HG03095 (cell line): ENCODE results near the gene PSD4.
A peak's percentile ranks its signal among the peaks of the same experiment; 100 is the strongest.

Experiments
- ATAC-seq: cut with Tn5 transposase; IDR thresholded peaks from one replicate; pipeline ENCODE4 v1.9.1; 2021; ENCODE audit warnings: moderate library complexity; ENCODE audit not compliant: unreplicated experiment

Gene PSD4

DNA sequence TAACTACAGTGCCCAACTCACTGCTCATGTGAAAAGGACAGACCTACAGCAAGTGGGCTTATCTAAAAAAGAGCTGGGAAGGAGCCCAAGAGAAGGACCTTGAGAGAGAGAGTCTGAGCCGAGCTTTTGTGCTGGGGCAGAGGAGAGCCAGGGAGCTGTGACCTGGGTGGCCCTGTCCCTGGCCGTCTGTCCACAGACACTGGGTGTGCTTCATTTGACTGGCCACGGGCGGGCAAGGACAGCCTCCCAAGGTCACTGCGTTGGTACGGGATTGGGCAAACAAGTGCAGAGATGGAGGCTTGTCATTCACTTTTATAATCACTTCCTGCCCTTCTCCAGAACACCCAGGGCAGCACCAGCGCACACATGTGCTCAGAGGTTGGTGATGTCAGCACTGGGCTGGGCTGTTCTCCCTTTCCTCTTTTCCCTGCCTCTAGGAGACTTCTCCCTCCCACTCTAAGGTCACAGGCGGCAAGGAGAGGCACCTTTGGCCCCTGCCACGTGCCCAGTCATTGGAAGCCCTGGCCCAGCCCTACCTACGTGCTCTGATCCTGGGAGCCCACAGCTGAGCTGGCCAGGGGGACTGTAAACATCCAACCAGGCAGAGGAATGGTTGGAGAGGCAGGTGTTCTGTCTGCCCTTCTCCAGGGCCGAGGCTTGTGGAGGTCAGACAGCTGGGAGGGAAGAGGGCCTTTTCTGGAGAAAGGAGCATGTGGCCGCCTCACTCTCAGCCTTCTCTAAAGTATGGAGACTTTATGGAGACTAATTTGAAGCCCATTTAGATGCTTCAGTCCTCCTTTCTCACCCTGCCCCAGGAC, 6.4 kb upstream of the PSD4 start:
- no peak for ATAC-seq

DNA sequence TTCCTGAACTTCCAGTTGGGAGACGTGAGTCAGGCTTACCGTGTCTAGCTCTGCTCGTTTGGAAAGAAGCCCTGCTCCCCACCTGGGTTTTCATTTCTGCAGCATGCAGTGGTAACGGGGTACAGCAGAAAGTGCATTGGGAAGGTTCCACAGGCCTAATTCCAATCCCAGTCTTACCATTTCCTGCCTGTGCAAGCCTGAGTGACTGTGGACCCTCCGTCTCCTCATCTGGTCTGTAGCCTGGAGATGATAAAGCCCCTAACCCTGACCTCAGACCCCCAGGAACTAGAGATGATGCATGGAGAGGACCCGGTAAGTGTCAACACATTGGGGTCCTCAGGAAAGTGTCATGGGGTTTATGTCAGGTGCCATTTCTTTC, 5.8 kb upstream of the PSD4 start:
- ATAC-seq: no peak

DNA sequence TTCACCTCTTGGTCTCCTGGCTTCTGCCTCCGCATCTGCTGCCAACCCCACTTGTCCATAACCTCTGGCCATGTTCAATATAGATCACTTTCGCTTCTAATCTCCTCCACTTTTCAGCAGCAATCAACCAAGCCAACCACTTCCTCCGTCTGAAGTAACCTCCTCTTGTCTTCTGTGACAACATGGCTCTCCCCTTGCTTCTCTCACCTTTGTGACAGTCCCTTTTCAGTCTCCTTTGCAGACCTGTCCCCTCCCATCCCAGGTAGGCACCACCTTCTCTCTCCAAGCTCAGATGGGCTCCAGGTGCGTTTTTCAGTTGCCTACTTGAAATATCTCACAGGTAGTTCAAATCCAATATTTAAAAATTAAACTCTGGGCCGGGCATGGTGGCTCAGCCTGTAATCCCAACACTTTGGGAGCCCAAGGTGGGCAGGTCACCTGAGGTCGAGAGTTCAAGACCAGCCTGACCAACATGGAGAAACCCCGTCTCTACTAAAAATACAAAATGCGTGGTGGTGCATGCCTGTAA, 4.7 kb upstream of the PSD4 start:
- no peak for ATAC-seq

DNA sequence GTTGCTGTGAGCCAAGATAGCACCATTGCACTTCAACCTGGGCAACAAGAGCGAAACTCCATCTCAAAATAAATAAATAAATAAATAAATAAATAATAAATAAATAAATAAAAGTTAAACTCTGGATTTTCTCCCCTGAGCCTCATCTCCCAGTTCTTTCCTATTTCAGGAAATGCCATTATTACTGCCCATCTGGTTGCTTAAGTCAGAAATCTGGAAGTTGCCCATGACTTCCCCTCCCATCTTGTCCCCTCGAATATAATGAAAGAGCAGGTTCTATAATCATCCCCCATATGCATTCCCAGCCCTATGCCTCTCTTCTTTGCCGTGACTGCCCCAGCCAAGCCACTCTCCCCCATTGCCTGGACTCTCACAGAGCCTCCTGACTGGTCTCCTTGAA, 4.2 kb upstream of the PSD4 start:
- ATAC-seq: no peak

DNA sequence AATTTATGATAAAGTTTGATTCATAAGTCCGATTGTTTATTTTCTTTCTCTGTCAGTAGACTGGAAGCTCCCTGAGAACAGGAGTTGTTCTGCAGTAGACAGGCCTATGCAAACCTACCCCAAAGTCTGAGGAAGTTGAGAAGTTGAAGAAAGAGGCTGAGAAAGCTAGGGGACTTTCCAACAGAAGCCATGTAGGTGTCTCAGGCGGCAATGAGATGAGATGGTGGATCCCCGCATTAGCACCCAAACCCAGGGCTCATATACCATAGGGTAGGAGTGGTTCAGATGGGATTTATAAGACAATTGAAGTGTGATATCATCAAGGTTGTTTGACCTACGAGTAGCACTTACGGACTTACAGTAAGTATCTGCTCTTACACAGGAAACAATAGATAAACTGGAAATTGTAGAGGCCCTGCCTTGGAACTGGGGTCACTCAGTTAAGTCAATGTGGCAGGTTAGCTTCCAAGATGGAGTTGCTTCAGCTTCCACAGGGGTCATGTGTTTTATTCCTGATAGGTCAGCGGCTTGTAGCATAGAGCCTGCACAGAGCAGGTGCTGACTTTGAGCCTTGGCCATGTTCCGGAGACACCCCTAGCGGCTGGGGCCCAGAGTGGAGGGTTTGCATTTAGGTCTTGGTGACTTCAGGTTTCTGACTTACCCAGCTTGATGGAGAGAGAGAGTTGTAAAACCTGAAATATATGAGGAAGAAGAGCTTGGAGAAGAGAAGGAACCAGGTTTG, 2.3 kb upstream of the PSD4 start:
- no peak for ATAC-seq

DNA sequence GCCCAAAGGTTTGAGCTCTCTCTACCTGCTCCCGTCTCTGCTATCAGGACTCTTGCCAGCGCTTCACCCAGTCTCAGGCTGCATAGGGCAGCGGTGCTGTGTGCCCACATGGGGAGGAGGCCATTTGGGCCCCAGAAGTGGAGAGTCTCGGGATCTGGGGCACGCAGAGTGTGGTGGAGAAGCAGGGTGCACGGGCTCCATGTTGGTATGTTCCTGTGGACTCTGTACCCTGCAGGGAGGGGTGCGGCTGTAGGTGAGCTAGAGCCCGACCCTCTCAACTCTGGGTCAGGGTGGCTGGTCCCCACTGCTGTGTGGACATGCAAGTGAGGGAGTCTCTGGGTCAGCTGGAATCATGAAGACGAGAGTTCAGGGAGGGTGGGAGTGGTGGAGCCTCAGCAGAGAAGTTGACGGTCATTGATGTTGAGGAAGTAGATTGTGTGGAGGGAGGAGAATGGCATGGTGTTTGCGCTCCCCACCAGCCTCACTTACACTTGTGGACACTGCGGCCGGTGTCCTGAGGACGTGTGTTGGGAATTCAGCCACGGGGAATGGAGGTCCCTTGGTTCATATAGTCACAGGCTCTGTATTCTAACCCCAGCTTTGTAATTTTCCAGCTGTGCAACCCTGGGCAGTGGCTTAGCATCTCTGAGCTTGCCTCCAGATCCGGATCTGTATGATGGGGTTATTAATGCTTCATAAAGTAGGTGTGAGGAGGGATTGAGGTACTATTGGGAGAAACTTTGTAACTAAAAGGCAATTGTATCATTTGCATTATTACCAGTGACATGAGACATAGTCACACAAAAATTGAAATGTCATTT, 840 bp upstream of the PSD4 start:
- ATAC-seq: no peak

DNA sequence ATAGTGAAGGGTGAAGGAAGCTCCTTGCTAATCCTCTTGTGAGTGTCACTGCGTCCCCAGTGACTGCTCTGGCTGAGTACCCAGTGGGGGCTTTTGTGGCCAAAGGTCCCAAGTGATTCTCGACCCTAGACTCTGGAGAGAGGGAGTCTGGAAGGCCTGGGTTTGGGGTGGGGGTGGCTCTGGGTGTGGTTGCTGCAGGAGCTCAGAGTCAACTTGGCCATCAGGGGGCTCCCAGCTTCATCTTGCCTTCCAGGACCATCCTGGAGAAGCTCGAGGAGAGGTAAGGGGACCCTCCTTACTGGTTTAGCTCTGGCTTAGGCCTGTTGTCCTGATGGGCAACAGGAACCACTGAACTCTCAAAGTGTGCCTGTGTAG, 592 bp downstream of the PSD4 start:
- no peak for ATAC-seq

DNA sequence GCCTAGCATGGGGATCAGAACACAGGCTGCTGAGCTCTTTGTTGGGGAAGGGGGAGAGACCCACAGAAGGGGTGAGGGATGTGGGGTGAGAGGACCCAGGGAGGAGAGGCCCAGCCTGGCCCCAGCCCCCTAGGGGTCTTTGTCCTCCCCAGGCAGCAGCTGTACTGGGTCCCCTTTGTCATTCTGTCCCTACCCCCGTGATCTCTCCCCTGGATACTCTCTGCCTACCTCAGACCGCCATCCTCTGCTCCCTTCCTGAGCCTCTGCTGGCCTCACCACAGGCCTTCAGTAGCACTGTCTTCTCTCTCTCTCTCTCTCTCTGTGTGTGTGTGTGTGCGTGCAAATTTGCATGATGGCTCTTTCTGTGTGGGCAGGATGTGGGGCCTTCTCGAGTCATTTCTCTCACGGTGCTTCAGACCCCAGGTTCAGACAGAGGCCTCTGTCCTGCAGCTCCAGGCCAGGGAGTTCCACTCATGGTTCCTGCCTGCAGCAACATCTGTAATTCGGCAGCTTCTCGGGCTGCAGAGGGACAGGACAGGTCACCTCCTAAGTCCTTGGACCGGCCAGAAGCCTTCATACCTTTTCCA, 1.4 kb downstream of the PSD4 start:
- peak; percentile 65 for ATAC-seq

DNA sequence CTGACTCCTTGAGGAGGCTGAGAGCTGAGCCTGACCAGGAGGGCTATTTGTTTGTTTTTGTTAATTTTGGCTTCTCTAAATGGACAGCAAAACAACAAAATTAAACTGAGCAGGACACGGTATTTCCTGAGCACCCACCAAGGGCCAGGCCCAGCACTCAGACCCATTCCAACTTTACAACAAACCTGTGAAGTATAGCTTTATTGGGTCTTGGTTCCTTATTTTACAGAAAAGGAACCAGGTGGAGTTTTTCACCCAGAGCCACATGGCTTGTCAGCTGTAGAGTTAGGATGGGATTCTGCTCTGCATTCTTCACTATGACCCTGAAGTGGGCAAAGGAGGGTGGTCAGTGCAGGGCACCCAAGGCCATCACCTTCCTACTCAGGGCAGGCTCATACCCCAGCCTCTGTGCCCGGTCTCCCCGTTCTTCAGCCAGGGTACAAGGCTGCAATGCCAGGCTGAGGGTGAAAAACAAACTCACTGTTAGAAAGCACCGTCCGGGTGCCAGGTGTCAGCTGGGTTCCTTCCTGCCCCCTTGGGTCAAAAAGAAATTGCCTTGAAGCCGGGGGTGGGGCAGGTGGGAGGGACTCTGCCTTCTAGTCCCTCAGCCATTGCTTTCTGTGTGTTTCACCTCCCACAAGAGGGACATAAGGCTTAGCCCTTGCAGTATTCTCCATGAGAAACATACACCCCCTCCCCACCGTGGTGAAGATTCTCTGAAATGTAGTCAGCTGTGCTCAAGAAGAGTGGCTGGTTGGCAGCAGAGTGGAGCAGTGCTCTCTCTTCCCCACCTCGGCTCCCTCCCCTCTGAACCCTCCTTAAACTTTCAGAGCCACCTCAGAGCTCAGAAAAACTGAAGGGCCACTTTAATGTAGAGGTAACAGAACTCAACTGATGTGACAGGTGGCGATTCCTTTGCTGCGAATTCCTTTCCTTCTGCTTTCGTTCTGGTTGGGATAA, 2.2 kb downstream of the PSD4 start:
- no peak for ATAC-seq

DNA sequence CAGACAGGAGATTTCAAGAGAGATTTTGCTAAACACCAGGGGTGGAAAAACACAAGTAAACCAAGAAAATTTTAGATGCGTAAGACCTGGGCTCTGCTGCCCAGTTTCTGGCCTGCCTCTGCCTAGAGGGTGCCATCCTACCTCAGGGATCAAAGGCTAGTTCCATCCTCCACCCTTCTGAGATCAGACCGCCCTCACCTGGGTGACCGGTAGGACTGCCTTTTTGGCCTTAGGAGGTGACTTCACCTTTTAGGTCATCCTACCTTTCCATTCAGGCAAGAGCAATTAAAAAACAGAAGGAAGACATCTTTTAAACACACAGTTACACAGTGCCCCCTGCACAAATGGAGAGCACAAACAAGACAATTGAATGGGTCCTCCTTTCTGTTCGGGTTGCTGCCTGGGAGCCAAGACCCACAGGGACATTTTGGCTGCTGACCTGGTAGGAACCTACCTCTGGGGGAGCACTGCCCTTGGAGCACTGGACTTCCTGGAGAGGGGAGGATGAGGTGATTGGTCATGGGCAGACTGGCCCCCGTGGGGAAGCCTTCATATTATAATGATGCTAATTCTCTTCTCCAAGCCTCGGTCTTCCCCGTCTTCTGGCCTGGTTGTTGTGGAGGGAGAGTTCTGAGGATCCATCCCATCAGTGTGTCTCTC, 3.1 kb downstream of the PSD4 start:
- no peak for ATAC-seq

DNA sequence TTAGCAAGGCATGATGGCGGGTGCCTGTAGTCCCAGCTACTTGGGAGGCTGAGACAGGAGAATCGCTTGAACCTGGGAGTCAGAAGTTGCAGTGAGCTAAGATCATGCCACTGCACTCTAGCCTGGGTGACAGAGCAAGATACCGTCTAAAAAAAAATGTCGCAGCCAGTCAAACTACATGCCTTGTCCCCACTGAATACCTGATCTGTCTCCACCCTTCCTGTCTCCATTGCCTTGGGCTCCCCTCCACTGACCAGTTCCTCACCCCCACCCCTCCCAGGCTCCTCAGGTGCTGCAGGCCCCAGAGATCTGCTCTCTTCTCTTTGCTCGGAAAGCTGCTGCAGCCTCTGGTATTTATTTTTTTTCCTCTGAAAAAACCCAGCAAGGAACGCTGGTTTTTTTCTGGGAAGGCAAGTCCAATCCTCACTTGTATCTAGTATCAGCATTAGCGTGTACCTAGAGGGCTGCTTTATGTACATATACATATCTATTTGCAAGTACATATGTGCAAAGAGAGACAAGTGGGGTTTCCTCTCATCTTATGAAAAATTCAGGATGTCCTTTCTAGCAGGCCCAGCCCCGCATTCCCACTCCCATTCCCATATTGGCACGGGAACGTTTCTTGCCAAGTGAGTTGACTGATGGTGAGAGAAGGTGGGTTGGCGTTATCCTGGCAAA, 4.4 kb downstream of the PSD4 start:
- no peak for ATAC-seq

DNA sequence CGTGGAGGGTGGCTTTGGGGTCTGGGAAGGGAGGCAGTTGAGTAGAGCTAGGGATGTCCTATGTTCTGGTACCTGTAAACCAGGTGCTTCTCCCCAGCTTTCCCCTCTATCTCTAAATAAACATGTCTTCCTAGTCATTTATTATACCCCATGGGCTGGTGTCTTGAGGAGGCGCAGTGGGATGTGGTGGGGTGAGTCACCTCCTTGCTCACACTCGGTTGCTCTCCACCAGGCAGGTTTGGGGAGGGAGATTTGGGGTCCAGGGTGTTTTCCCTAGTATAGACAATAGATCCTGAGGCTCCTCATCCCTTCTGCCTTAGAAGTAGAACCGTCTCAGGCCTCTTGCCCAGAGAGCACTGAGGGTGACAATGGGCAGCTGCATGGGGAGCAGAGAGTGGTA, 5.1 kb downstream of the PSD4 start:
- no peak for ATAC-seq

DNA sequence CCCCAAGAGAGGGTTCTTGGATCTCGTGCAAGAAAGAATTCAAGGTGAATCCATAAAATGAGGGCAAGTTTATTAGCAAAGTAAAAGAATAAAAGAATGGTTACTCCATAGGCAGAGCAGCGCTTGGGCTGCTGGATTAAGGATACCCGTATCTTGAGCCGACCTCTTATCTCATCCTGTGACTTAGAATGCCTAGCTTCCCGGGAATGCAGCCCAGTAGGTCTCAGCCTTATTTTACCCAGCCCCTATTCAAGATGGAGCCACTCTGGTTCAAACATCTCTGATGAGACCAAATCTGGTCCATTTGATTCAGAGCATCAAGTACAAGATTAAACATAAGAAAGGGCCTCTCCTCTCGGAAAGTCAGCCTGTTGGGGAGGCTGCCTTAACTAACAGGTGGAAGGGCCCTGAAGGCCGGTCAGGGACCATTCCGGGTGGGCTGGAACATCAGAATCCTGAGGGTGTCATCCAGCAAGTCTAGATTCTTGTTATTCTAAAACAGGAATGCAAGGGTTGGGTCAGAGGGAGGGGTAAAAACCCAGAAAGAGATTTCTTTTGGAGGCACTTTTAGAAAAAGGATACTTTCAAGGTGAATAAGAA, 5.8 kb downstream of the PSD4 start:
- ATAC-seq: no peak

DNA sequence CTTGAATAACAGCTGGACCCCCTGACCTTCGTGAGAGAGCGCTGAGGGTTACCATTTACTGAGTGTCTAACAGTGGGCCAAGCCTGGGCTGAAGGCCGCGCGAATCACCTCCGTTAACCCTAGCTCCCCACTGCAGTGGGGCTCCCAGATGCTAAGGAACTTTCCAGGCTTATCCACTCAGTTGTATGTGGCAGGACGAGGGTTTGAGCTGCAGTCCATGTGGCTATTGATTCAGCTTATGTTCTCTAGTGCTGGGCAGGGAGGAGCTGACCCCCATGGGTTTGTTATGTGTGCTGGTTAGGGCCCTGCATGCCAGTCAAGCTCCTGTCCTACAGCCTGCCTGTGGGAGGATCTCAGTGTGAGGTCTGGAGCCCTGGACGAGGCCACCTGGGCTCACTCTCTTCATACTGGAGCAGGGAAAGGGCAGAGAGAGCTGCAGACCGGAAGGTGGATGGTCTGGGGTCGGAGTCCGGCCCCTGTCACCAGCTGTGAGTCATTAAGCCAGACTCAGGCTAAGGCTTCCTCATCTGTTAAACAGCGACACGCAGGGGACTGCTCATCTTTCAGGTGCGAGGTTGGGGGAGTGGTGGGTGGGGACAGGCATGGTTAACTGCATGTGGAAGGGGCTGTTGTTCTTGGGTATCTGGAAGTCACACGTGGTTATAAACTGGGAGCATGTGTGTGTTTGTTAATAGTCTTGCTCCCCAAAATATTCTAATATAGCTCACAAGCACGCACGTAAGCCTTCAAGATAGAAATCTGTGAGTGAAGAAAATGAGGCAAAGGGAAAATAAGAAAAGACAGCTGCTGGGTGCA, 6.6 kb downstream of the PSD4 start:
- no peak for ATAC-seq

DNA sequence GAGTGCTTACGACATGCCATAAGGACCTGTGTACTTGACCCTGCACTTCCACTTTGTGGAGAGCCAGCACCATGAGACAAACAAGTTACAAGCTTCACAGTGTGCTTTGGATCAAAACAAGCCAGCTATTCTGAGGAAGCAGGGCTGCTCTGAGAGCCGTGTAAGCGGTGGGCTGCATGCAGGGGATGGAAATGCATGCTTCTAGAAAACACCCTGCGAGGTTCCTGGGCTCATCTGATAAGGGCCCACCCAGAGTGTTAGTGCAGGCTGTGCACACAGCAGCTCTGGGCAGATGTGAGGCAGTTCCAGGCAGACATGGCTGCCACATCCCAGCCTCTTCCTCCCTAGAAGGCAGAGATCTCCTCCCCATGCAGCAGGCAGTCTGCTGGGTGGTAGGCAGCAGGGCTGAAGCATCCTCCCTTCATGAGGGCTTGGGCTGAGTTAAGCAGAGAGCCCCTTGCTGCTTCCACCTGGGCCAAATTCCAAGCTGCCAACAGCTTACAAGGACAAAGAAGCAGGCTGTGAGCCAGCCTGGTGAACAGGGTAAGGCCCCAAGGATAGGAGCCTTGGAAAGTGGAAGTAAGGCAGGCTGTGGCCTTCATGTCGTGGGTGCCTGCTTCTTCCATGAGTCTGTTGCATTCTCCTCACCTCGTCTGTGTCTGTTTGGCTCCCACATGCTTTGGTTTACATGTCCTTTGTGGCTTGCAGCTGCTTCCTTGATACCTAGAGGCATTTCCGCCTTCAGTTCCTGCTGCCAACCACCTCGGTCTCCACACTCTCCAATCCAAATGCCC, 7.7 kb downstream of the PSD4 start:
- no peak for ATAC-seq

DNA sequence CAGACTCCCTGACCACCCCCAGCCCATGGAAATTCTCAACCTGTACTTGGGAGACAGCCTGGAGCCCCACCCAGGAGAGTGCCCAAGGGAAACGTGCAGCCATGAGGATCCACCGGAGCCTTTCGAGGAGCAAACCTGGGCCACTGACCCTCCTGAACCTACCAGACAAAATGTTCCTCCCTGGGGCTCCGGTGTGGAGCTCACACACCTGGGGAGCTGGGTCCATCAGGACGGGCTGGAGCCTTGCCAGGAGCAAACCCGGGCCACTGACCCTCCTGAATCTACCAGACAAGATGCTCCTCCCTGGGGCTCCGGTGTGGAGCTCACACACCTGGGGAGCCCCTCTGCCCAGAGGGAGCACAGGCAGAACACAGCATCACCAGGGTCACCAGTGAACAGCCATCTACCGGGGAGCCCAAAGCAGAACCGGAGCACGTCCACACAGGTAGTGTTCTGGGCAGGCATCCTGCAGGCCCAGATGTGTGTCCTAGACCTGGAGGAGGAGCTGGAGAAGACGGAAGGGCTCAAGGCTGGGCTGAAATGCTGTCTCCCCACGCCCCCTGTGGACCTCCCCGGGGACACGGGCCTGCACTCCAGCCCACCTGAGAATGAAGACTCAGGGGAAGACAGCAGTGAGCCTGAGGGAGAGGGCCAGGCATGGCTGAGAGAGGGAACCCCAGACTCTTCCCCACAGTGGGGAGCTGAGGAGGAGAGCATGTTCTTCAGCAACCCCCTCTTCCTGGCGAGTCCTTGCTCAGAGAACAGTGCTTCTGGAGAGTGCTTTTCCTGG, 8.9 kb downstream of the PSD4 start:
- ATAC-seq: no peak
